Cardiac muscle cell (in vitro differentiated cells and primary cell): ENCODE measurements around the gene PGGT1B. TPM values are rescaled to one million over a fixed set of nuclear protein-coding genes. Genes with fewer than 3 reads are reported as not detected.

Experiments
- DNase-seq, 2 donors: peaks; one replicate each; pipeline versions ENCODE4 v3.0.0 to v3.0.0-alpha.2; 2010 to 2017; ENCODE audit warnings: low read depth in 1 of 2, low spot score in 1 of 2
- H3K27ac ChIP-seq: fragments of 200-600 bp; sonication (generic); 2 replicates; pipeline ENCODE4 v1.5.1; 2016
- H3K27me3 ChIP-seq: fragments of 200-600 bp; sonication (generic); 2 replicates; pipeline ENCODE4 v1.6.0; 2016; ENCODE audit warnings: control low read depth
- H3K36me3 ChIP-seq: fragments of 200-600 bp; sonication (generic); 2 replicates; pipeline ENCODE4 v1.5.1; 2016; ENCODE audit warnings: control low read depth
- H3K4me1 ChIP-seq: fragments of 200-600 bp; sonication (generic); 2 replicates; pipeline ENCODE4 v1.8.1; 2017; ENCODE audit warnings: low read depth, mild to moderate bottlenecking, mixed run types
- H3K4me3 ChIP-seq: fragments of 200-600 bp; sonication (generic); 2 replicates; pipeline ENCODE4 v1.5.1; 2016; ENCODE audit warnings: mild to moderate bottlenecking
- H3K9me3 ChIP-seq: fragments of 200-600 bp; sonication (generic); 2 replicates; pipeline ENCODE4 v1.5.1; 2017; ENCODE audit warnings: low read depth, mild to moderate bottlenecking, control low read depth
- CTCF ChIP-seq: IDR thresholded peaks from 2 replicates; pipeline ENCODE4 v1.5.1; 2012; ENCODE audit warnings: low read depth, mild to moderate bottlenecking, low read length
- polyA plus RNA-seq: library from polyadenylated mRNA; unstranded; fragments of >200 nt; fragmentation: Nextera tagmentation; extraction: Ambion mirVana; gene quantifications from 2 replicates; pipeline ENCODE4 v1.2.1, GENCODE V29; 2016
- total RNA-seq: library from RNA; depleted of rRNA; stranded (reverse); fragments of >200 nt; gene quantifications from 2 replicates; pipeline ENCODE4 v1.2.3, GENCODE V29; 2016

The PGGT1B gene
- total and polyA plus RNA-seq, 2 experiments from 2014 or later: 6.9 to 12.8 TPM

GRCh38 chr5:115191474-115192031 lies 71.1 kb downstream of the PGGT1B start:
- no peak overlapping the region for H3K4me3 ChIP-seq
- H3K27ac ChIP-seq: no peak overlapping the region
- H3K36me3 ChIP-seq: no peaks in the 10 kb centered on the region
- no peak for DNase-seq
- no peaks in the 10 kb centered on the region for H3K27me3 ChIP-seq
- no peaks in the 10 kb centered on the region for H3K9me3 ChIP-seq
- no peaks in the 10 kb centered on the region for H3K4me1 ChIP-seq
- TF ChIP-seq CTCF: no peak

DNA sequence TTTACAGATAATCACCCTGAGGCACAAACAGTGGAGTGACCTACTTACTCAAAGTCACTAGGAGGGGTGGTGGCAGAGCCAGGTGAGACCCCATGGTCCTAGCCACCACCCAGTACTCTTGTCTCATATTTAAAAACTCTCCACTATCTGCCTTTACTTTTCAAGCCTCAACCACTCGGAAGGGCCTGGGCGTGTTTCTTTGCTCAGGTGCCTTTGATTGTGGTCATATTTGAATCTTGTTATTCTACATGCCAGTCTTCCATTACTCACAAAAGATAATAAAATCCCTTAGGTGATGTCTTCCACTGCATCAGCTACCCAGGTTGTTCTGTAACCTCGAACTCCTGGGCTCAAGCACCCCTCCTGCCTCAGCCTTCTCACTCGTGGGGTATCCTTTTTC lies 72.3 kb downstream of the PGGT1B start:
- H3K36me3 ChIP-seq: no peaks in the 10 kb centered on the region
- H3K27ac ChIP-seq: no peak overlapping the region
- H3K27me3 ChIP-seq: no peaks in the 10 kb centered on the region
- no peak for TF ChIP-seq CTCF
- no peaks in the 10 kb centered on the region for H3K9me3 ChIP-seq
- no peaks in the 10 kb centered on the region for H3K4me1 ChIP-seq
- no peak overlapping the region for H3K4me3 ChIP-seq
- no peak for DNase-seq

DNA sequence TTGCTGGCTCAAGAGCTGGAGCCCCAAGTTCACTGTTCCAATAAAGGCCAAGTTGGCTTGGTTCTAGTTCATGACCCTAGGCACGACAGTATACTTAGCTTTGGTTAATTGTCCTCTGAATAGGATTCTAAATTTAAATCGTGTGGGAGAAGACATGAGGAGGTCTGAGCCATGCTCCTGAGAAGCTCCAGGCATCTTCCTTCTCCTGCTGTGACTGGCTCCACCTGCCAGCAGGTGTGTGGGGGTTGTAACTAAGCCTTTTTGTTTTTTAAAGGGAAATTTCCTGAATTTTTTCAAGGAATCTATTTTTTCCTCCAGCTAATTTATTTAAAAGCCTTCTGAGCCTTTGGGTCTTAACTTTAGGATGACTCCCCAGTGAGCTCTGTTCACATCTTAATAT lies 72.8 kb downstream of the PGGT1B start:
- H3K9me3 ChIP-seq: no peaks in the 10 kb centered on the region
- no peaks in the 10 kb centered on the region for H3K27me3 ChIP-seq
- H3K36me3 ChIP-seq: no peaks in the 10 kb centered on the region
- H3K27ac ChIP-seq: no peak overlapping the region
- H3K4me3 ChIP-seq: no peak overlapping the region
- no peaks in the 10 kb centered on the region for H3K4me1 ChIP-seq
- no peak for DNase-seq
- TF ChIP-seq CTCF: no peak

- Histone ChIP-seq H3K4me1 (no peaks in the 10 kb centered on the region), H3K9me3 (no peaks in the 10 kb centered on the region), H3K27ac (no peak overlapping the region), H3K27me3 (peaks cover 14% of the 10 kb centered on the region), H3K36me3 (no peaks in the 10 kb centered on the region), H3K4me3 (no peak overlapping the region)
- TF ChIP-seq CTCF: no peak
- no peak for DNase-seq
Observed at GRCh38 chr5:115186794-115187193, 75.9 kb downstream of the PGGT1B start.

DNA sequence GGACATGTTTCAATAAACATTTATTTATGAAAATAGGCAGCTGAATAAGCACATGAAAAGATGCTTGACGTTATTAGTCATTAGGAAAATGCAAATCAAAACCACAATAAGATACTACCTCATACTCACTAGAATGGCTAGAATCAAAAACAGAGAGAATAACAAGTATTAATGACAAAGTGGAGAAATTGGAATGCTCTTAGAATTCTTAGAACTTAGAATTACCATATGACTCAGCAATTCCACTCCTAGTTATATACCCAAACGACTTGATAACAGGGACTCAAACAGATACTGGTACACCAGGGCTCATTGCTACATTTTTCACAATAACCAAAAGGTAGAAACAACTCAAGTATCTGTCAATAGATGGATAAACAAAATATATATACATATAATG lies 77.9 kb downstream of the PGGT1B start:
- H3K27me3 ChIP-seq: peaks cover 34% of the 10 kb centered on the region

More for the DNA sequence above, 77.9 kb downstream of the PGGT1B start:
- no peak overlapping the region for H3K27ac ChIP-seq
- no peaks in the 10 kb centered on the region for H3K9me3 ChIP-seq
- TF ChIP-seq CTCF: no peak
- no peak overlapping the region for H3K4me3 ChIP-seq
- no peaks in the 10 kb centered on the region for H3K36me3 ChIP-seq
- no peak for DNase-seq
- H3K4me1 ChIP-seq: peaks cover 4% of the 10 kb centered on the region
